ENCODE data around the gene TBPL1. TPM values are rescaled to one million over a fixed set of nuclear protein-coding genes. Genes with fewer than 3 reads are reported as not detected.

Gene TBPL1
- total RNA-seq, 2 donors from 2014 or later: 27.7 to 30.8 TPM

DNA sequence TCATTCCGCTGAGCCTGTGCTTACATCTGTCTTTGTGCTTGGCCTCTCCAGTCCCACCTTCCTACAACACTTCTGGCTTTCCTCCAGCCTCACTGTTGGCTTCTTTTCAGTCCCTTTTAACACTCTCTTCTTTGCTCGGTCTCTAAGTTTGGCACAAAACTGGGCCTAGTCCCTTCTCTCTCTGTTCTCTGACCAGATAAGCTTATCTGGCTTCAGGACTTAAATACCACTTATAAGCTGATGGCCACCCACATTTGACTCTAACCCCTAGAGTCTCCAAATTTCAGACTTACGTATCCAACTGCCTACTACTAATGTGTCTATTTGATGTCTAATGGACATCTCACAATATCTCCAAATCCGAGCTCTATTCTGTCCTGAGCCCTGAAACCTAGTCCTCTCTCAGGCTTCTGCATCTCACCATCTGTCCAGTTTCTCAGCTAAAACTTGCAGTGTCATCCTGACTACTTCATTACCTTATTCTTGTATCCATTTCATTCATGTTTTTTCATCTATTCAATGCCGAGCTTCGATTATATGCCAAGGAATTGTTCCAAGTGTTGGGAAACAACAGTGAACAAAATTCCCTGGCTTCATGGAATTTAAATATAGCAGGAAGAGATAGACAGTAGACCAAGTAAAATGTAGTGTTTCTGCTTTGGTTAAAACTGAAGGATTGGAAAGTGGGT is 40.1 kb downstream of the TBPL1 start:
- Histone ChIP-seq H3K4me3 (no peak overlapping the region), H3K36me3 (no peaks in the 10 kb centered on the region), H3K9me3 (no peaks in the 10 kb centered on the region), H3K4me1 (replicated peaks) (peaks cover 11% of the 10 kb centered on the region), H3K27ac (peak overlapping the region; percentile 33 to 45), H3K27me3 (replicated peaks; ENCODE audit: insufficient read depth) (no peaks in the 10 kb centered on the region)
- WGBS: 47% methylated on average over 6 of the region's 6 CpGs
- DNase-seq (ENCODE audit: low spot score): no peak
- intact Hi-C loops (cut with DNase I): no loop called here
- TF ChIP-seq POLR2A (IDR thresholded peaks at IDR 0.05): no peak
- TF ChIP-seq POLR2AphosphoS5 (IDR thresholded peaks at IDR 0.05): no peak
- TF ChIP-seq CTCF (IDR thresholded peaks at IDR 0.05): no peak

DNA sequence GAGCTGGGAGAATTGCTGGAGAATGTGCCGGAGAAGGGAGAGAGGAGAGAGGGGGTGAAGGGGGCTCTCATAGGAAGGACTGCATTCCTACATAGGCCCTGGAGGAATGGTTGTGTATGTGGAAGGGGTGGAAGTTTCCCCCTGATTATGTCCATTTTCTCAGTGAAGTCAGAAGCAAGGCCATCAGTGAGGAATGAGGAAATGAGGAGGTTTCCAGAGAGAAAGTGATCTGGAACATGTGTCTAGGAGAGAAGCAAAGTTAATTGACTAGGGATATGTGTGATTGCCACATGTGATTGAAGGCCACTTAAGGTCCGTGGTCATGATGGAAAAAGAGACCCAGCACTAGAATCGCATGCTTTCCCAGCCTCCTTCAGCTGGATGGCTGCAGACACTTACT is 42.3 kb downstream of the TBPL1 start:
- no peak for TF ChIP-seq CTCF (IDR thresholded peaks at IDR 0.05)
- no peak for TF ChIP-seq POLR2A (IDR thresholded peaks at IDR 0.05)
- TF ChIP-seq POLR2AphosphoS5 (IDR thresholded peaks at IDR 0.05): no peak
- DNase-seq (ENCODE audit: low spot score): no peak
- H3K36me3 ChIP-seq: no peaks in the 10 kb centered on the region
- 89% methylated on average over 3 of the region's 3 CpGs for WGBS
- H3K27ac ChIP-seq: peak overlapping the region in 1 of 2 donors; percentile 11
- no peak overlapping the region for H3K4me3 ChIP-seq
- H3K4me1 ChIP-seq (replicated peaks): peaks cover 11% of the 10 kb centered on the region
- no peaks in the 10 kb centered on the region for H3K9me3 ChIP-seq
- intact Hi-C loops (cut with DNase I): no loop called here
- no peaks in the 10 kb centered on the region for H3K27me3 ChIP-seq (replicated peaks; ENCODE audit: insufficient read depth)

GRCh38 chr6:133995758-133996157 is 42.7 kb downstream of the TBPL1 start:
- H3K4me1 ChIP-seq (replicated peaks): peaks cover 11% of the 10 kb centered on the region
- intact Hi-C loops (cut with DNase I): no loop called here
- no peak for TF ChIP-seq POLR2AphosphoS5 (IDR thresholded peaks at IDR 0.05)
- TF ChIP-seq POLR2A (IDR thresholded peaks at IDR 0.05): no peak
- no peak for TF ChIP-seq CTCF (IDR thresholded peaks at IDR 0.05)
- no peaks in the 10 kb centered on the region for H3K27me3 ChIP-seq (replicated peaks; ENCODE audit: insufficient read depth)
- no peaks in the 10 kb centered on the region for H3K9me3 ChIP-seq
- no peak for DNase-seq (ENCODE audit: low spot score)
- no peak overlapping the region for H3K4me3 ChIP-seq
- 75% methylated on average over 3 of the region's 3 CpGs for WGBS
- no peaks in the 10 kb centered on the region for H3K36me3 ChIP-seq
- peak overlapping the region in 1 of 2 donors; percentile 11 for H3K27ac ChIP-seq

DNA sequence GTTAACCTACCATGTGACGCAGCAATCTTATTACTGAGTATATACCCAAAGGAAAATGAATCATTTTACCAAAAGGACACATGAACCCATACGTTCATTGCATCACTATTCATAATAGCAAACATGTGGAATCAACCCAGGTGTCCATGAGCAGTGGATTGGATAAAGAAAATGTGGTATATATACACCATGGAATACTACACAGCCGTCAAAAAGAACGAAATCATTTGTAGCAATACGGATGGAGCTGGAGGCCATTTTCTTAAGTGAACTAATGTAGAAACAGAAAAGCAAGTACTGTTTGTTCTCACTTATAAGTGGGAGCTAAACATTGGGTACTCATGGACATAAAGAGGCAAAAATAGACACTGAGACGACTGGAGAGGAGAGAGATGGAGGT is 44.2 kb downstream of the TBPL1 start:
- TF ChIP-seq POLR2A (IDR thresholded peaks at IDR 0.05) (no peak), POLR2AphosphoS5 (IDR thresholded peaks at IDR 0.05) (no peak), CTCF (IDR thresholded peaks at IDR 0.05) (no peak)
- no peaks in the 10 kb centered on the region for H3K36me3 ChIP-seq
- no peaks in the 10 kb centered on the region for H3K9me3 ChIP-seq
- intact Hi-C loops (cut with DNase I): no loop called here
- no peak for DNase-seq (ENCODE audit: low spot score)
- H3K27me3 ChIP-seq (replicated peaks; ENCODE audit: insufficient read depth): no peaks in the 10 kb centered on the region
- H3K4me3 ChIP-seq: no peak overlapping the region
- H3K27ac ChIP-seq: peak overlapping the region; percentile 12 to 29
- H3K4me1 ChIP-seq (replicated peaks): peaks cover 9% of the 10 kb centered on the region
- WGBS: 98% methylated on average over 6 of the region's 6 CpGs

DNA sequence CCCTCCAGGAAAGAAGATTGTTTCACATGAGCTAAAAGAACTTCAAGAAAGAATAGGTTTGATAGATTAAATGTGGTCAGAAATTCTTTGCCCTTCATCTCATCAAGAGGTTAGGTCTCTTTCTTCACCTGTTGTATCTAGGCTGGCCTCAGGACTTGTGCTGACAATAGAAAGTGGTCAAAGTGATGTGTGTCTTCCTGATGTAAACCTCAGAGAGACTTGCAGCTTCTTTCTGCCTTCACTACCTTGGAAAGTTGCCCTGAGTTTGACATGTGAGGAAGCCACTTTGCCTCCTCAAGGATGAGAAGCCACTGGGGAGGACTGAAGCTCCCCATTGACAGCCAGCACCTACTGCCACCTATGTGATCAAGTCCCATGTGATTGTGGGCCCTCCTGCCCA is 46.3 kb downstream of the TBPL1 start:
- intact Hi-C loops (cut with DNase I): no loop called here
- Histone ChIP-seq H3K4me1 (replicated peaks) (peaks cover 6% of the 10 kb centered on the region), H3K4me3 (no peak overlapping the region), H3K27ac (no peak overlapping the region), H3K36me3 (no peaks in the 10 kb centered on the region), H3K9me3 (no peaks in the 10 kb centered on the region), H3K27me3 (replicated peaks; ENCODE audit: insufficient read depth) (no peaks in the 10 kb centered on the region)
- TF ChIP-seq CTCF (IDR thresholded peaks at IDR 0.05) (no peak), POLR2AphosphoS5 (IDR thresholded peaks at IDR 0.05) (no peak), POLR2A (IDR thresholded peaks at IDR 0.05) (no peak)
- DNase-seq (ENCODE audit: low spot score): no peak

All from prostate gland (tissue), 2 donors.